ENCODE data around the gene DCAF10.

DNA sequence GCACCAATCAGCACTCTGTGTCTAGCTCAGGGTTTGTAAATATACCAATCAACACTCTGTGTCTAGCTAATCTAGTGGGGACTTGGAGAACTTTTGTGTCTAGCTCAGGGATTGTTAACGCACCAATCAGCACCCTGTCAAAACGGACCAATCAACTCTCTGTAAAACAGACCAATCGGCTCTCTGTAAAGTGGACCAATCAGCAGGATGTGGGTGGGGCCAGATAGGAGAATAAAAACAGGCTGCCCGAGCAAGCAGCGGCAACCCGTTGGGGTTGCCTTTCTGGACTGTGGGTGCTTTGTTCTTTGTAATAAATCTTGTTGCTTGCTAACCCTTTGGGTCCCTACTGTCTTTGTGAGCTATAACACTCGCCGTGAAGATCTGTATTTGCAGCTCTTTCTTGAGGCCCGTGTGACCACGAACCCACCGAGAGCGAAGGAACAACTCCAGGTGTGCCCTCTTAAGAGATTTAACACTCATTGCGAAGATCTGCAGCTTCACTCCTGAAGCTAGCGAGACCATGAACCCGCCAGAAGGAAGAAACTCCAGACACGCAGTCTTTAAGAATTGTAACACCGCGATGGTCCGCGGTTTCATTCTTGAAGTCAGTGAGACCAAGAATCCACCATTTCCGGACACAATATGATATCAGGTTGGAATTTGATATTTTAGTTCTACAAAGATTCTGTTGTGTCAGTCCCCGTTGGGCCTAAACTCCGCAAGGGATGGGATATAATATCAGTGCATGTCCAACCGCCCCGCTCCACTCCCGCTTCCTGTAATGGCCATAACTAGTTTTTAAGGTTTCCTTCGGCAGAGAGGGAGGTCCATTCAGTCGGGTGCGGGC, 47.7 kb upstream of the DCAF10 start:
- TF ChIP-seq SP1 (IDR thresholded peaks at IDR 0.05) (no peak), HDGF (IDR thresholded peaks at IDR 0.05; ENCODE audit: borderline replicate concordance) (no peak), FOXA1 (IDR thresholded peaks at IDR 0.05) (no peak)

All from HEK293T (cell line).